SIG-M5 treated with dmso at 0.1 percent for 504 hours (cell line): ENCODE results near the gene ARHGEF12.

Source experiments
- DNase-seq: peaks from one replicate; lab custom pipeline; 2025; ENCODE audit not compliant: unreplicated experiment; lab: John Stamatoyannopoulos, UW

ARHGEF12 gene

GRCh38 chr11:120340529-120340928 is 4.3 kb downstream of the ARHGEF12 start:
- DNase-seq = no peak

GRCh38 chr11:120342226-120342625 is 6.0 kb downstream of the ARHGEF12 start:
- DNase-seq = no peak

GRCh38 chr11:120342678-120343077 is 6.5 kb downstream of the ARHGEF12 start:
- no peak for DNase-seq

- no peak for DNase-seq
Observed at GRCh38 chr11:120343429-120343828, 7.2 kb downstream of the ARHGEF12 start.

GRCh38 chr11:120344302-120345004 is 8.2 kb downstream of the ARHGEF12 start:
- DNase-seq = peak; percentile 85

GRCh38 chr11:120346233-120346632 is 10.0 kb downstream of the ARHGEF12 start:
- DNase-seq = no peak

GRCh38 chr11:120350637-120351036 is 14.4 kb downstream of the ARHGEF12 start:
- no peak for DNase-seq

- no peak for DNase-seq
Observed at GRCh38 chr11:120352405-120352804, 16.2 kb downstream of the ARHGEF12 start.

GRCh38 chr11:120354068-120354467 is 17.9 kb downstream of the ARHGEF12 start:
- DNase-seq = no peak

- DNase-seq = no peak
Observed at GRCh38 chr11:120354779-120355178, 18.6 kb downstream of the ARHGEF12 start.

- no peak for DNase-seq
Observed at GRCh38 chr11:120357620-120358019, 21.4 kb downstream of the ARHGEF12 start.

GRCh38 chr11:120358729-120359128 is 22.5 kb downstream of the ARHGEF12 start:
- DNase-seq = no peak

- no peak for DNase-seq
Observed at GRCh38 chr11:120363436-120363835, 27.2 kb downstream of the ARHGEF12 start.

GRCh38 chr11:120365512-120365911 is 29.3 kb downstream of the ARHGEF12 start:
- DNase-seq = no peak

GRCh38 chr11:120372296-120372695 is 36.1 kb downstream of the ARHGEF12 start:
- DNase-seq = no peak

GRCh38 chr11:120375076-120375475 is 38.9 kb downstream of the ARHGEF12 start:
- no peak for DNase-seq

GRCh38 chr11:120376547-120377182 is 40.5 kb downstream of the ARHGEF12 start:
- DNase-seq = no peak

- no peak for DNase-seq
Observed at GRCh38 chr11:120378474-120378873, 42.3 kb downstream of the ARHGEF12 start.

GRCh38 chr11:120381401-120381800 is 45.2 kb downstream of the ARHGEF12 start:
- no peak for DNase-seq

- DNase-seq = no peak
Observed at GRCh38 chr11:120383518-120384155, 47.4 kb downstream of the ARHGEF12 start.

- no peak for DNase-seq
Observed at GRCh38 chr11:120384476-120384875, 48.3 kb downstream of the ARHGEF12 start.

- DNase-seq = no peak
Observed at GRCh38 chr11:120385110-120385509, 48.9 kb downstream of the ARHGEF12 start.
